SK-N-SH (cell line): ENCODE measurements around the gene ARHGAP5. TPM values are rescaled to one million over a fixed set of nuclear protein-coding genes. Genes with fewer than 3 reads are reported as not detected.
A peak's percentile ranks its signal among the peaks of the same experiment; 100 is the strongest.
"Not testable (repeated sequence)": the region's sequence is repeated elsewhere in the genome, so short reads cannot be mapped to it uniquely, and the experiment has no call there.

ENCODE experiments used
- CTCF ChIA-PET: fragments of 300-600, 350-600 bp; formaldehyde crosslinking; extraction: SDS; loops from one replicate; lab custom pipeline; 2021; lab: Yijun Ruan, JAX
- POLR2A ChIA-PET: fragments of 350-600 bp; sonication (Branson Sonifier 250); formaldehyde crosslinking; extraction: SDS; loops from one replicate; lab custom pipeline; 2020; ENCODE audit warnings: antibody characterized with exemption, inconsistent platforms; lab: Yijun Ruan, JAX
- DNase-seq: peaks from one replicate; pipeline ENCODE4 v3.0.0; 2012
- H2AFZ ChIP-seq: fragments of 200-600 bp; sonication (generic); 2 replicates; pipeline ENCODE4 v1.8.1; 2016; ENCODE audit warnings: antibody characterized with exemption, mild to moderate bottlenecking, low read depth
- H3F3A ChIP-seq: fragments of 200-600 bp; sonication (generic); replicated peaks from 2 replicates; pipeline ENCODE3; 2016; ENCODE audit warnings: antibody characterized with exemption, mild to moderate bottlenecking; ENCODE audit not compliant: insufficient read depth
- H3K27ac ChIP-seq, 2 experiments: fragments of 200-500 bp in 1 of 2; fragments of 200-600 bp in 1 of 2; sonication (Bioruptor generic) in 1 of 2; sonication (generic), shearing (Covaris generic) in 1 of 2; 2 replicates each; pipeline versions ENCODE4 v1.5.1 to v1.6.1; 2014 to 2016; ENCODE audit warnings: low read depth in 2 of 2, inconsistent platforms in 1 of 2, low read length in 1 of 2, mild to moderate bottlenecking in 1 of 2, mixed read lengths in 1 of 2
- H3K27me3 ChIP-seq: fragments of 200-600 bp; sonication (generic), shearing (Covaris generic); 2 replicates; pipeline ENCODE4 v1.6.1; 2016; ENCODE audit warnings: mixed run types; ENCODE audit not compliant: insufficient read depth
- H3K36me3 ChIP-seq, 2 experiments: fragments of 200-500 bp in 1 of 2; fragments of 200-600 bp in 1 of 2; sonication (Bioruptor generic) in 1 of 2; sonication (generic) in 1 of 2; replicated peaks in 1 of 2; 2 replicates each; pipeline versions ENCODE3 to v1.5.1; 2014 to 2016; ENCODE audit warnings: low read length in 1 of 2, mild to moderate bottlenecking in 1 of 2; ENCODE audit not compliant: insufficient read depth in 2 of 2, control insufficient read depth in 1 of 2
- H3K4me1 ChIP-seq, 2 experiments: fragments of 200-500 bp in 1 of 2; fragments of 200-600 bp in 1 of 2; sonication (Bioruptor generic) in 1 of 2; sonication (generic), shearing (Covaris generic) in 1 of 2; 2 replicates each; pipeline versions ENCODE4 v1.5.1 to v1.6.1; 2014 to 2016; ENCODE audit warnings: low read depth in 1 of 2, low read length in 1 of 2, mixed run types in 1 of 2; ENCODE audit not compliant: insufficient read depth in 2 of 2, control insufficient read depth in 1 of 2
- H3K4me2 ChIP-seq: fragments of 200-600 bp; sonication (generic), shearing (Covaris generic); 2 replicates; pipeline ENCODE4 v1.6.1; 2017; ENCODE audit warnings: mixed run types
- H3K4me3 ChIP-seq, 2 experiments: fragments of 200-500 bp in 1 of 2; fragments of 200-600 bp in 1 of 2; sonication (Bioruptor generic) in 1 of 2; sonication (generic), shearing (Covaris generic) in 1 of 2; 2 replicates each; pipeline versions ENCODE4 v1.5.1 to v1.8.1; 2014 to 2016; ENCODE audit warnings: low read depth in 2 of 2, inconsistent platforms in 1 of 2, low read length in 1 of 2, mild to moderate bottlenecking in 1 of 2, mixed read lengths in 1 of 2, moderate library complexity in 1 of 2
- H3K79me2 ChIP-seq: fragments of 200-600 bp; sonication (generic); 2 replicates; pipeline ENCODE4 v1.8.1; 2017; ENCODE audit warnings: mild to moderate bottlenecking; ENCODE audit not compliant: insufficient read depth
- H3K9ac ChIP-seq: fragments of 200-600 bp; sonication (generic); 2 replicates; pipeline ENCODE4 v1.6.1; 2017; ENCODE audit warnings: mixed run types
- H3K9me2 ChIP-seq: fragments of 200-600 bp; sonication (generic); 2 replicates; pipeline ENCODE4 v1.6.1; 2017; ENCODE audit warnings: mixed run types
- H3K9me3 ChIP-seq: fragments of 200-600 bp; sonication (generic); 2 replicates; pipeline ENCODE4 v1.6.1; 2017; ENCODE audit warnings: mixed run types, mild to moderate bottlenecking, moderate library complexity
- H4K20me1 ChIP-seq: fragments of 200-600 bp; sonication (generic); 2 replicates; pipeline ENCODE4 v1.6.1; 2017; ENCODE audit warnings: mild to moderate bottlenecking, mixed run types; ENCODE audit not compliant: insufficient read depth
- FOSL2 ChIP-seq: IDR thresholded peaks from 2 replicates; pipeline ENCODE4 v1.4.0; 2012; ENCODE audit warnings: low read depth, mild to moderate bottlenecking, moderate library complexity, borderline replicate concordance
- GABPA ChIP-seq: IDR thresholded peaks from 2 replicates; pipeline ENCODE4 v1.4.0; 2012; ENCODE audit warnings: low read depth, mild to moderate bottlenecking
- GATA2 ChIP-seq: sonication (generic); formaldehyde crosslinking; IDR thresholded peaks from 2 replicates; pipeline ENCODE4 v1.5.0; 2020; ENCODE audit warnings: mild to moderate bottlenecking, missing genetic modification reagents
- JUND ChIP-seq: IDR thresholded peaks from 2 replicates; pipeline ENCODE4 v1.4.0; 2012
- MAX ChIP-seq: IDR thresholded peaks from 2 replicates; pipeline ENCODE4 v1.4.0; 2012; ENCODE audit warnings: low read depth
- MXI1 ChIP-seq: IDR thresholded peaks from 2 replicates; pipeline ENCODE4 v1.6.1; 2012; ENCODE audit warnings: mild to moderate bottlenecking, low read depth, low read length, improper control_type of control experiment
- NFIC ChIP-seq: IDR thresholded peaks from 2 replicates; pipeline ENCODE4 v1.4.0; 2012; ENCODE audit warnings: borderline replicate concordance
- NRF1 ChIP-seq: IDR thresholded peaks from 2 replicates; pipeline ENCODE4 v1.6.1; 2012; ENCODE audit warnings: low read depth, mild to moderate bottlenecking, low read length
- POLR2AphosphoS5 ChIP-seq: IDR thresholded peaks from 2 replicates; pipeline ENCODE4 v1.6.1; 2012; ENCODE audit warnings: low read depth, low read length
- RCOR1 ChIP-seq: fragments of 150-350 bp; IDR thresholded peaks from 2 replicates; pipeline ENCODE4 v1.6.1; 2017; ENCODE audit warnings: antibody characterized with exemption, low read length
- RFX5 ChIP-seq: IDR thresholded peaks from 2 replicates; pipeline ENCODE4 v1.6.1; 2012; ENCODE audit warnings: mild to moderate bottlenecking, improper control_type of control experiment, low read length
- TCF12 ChIP-seq: IDR thresholded peaks from 2 replicates; pipeline ENCODE4 v1.4.0; 2012
- TEAD4 ChIP-seq: IDR thresholded peaks from 2 replicates; pipeline ENCODE4 v1.4.0; 2012; ENCODE audit warnings: mild to moderate bottlenecking, borderline replicate concordance; ENCODE audit not compliant: insufficient read depth
- USF1 ChIP-seq: IDR thresholded peaks from 2 replicates; pipeline ENCODE4 v1.4.0; 2012; ENCODE audit warnings: low read depth, borderline replicate concordance
- WGBS: methylation state at CpG from one replicate; pipeline ENCODE4 v1.1.6; 2017; ENCODE audit warnings: low lambda C conversion rate; 5-methylcytosine and 5-hydroxymethylcytosine counted together
- polyA plus RNA-seq, 3 experiments: library from polyadenylated mRNA; depleted of rRNA; stranded (reverse); fragments of >200 nt; gene quantifications; 2 replicates each; pipeline ENCODE4 v1.2.3, GENCODE V29; 2012

Gene ARHGAP5
- polyA plus RNA-seq, 1 of the 3 experiments (the other 2 are of a cell fraction), result 7.2 TPM

DNA sequence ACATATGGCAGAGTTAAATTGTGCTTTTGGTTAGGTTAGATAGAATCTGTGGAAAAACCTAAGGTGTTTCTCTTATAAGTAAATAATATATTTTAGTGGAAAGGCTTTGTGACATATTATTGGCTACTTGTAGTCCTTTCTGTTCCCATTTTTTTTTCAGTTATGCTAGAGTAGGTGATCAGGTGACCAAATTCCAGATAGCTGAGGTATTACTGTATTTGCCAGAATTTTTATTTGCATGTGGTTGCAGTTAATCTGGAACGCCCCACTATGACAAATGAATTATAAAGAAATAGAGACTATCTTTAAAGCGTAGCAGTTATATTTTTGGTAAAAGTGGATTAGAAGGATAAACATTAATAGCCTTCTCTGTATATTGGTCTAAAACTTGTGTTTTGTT is 52.0 kb downstream of the ARHGAP5 start:
- Histone ChIP-seq H3K9me3 (no peaks in the 10 kb centered on the region), H3K27me3 (no peaks in the 10 kb centered on the region), H3F3A (peaks cover 14% of the 10 kb centered on the region), H3K4me2 (no peak overlapping the region), H3K9me2 (no peaks in the 10 kb centered on the region), H3K9ac (no peak overlapping the region), H3K4me1 (peaks cover 0 to 13% of the 10 kb centered on the region in 2 experiments; a peak in 2 of 4 replicates), H2AFZ (no peak overlapping the region), H3K4me3 (no peak overlapping the region), H4K20me1 (peaks cover 58% of the 10 kb centered on the region), H3K79me2 (peaks cover 99% of the 10 kb centered on the region), H3K27ac (peak overlapping the region in 1 of 2 experiments; percentile 47; a peak in 2 of 4 replicates), H3K36me3 (peaks cover 7 to 32% of the 10 kb centered on the region in 2 experiments)
- WGBS, result 65% methylated on average over 2 of the region's 2 CpGs
- TF ChIP-seq RFX5 (no peak), TCF12 (peak; percentile 38; the same call in 1 of the 2 replicates), GATA2 (no peak), RCOR1 (no peak), GABPA (no peak), MAX (no peak), USF1 (peak; percentile 60; the same call in 1 of the 2 replicates), NFIC (no peak; the same call in 1 of the 2 replicates), NRF1 (no peak), FOSL2 (no peak), TEAD4 (no peak), POLR2AphosphoS5 (no peak), MXI1 (no peak), JUND (no peak)
- POLR2A ChIA-PET, result no interaction called here
- no peak for DNase-seq
- CTCF ChIA-PET, result no interaction called here

- Histone ChIP-seq H3K79me2 (peaks cover 99% of the 10 kb centered on the region), H4K20me1 (peaks cover 49% of the 10 kb centered on the region)
- CTCF ChIA-PET, result not testable (repeated sequence)
These were observed 54.6 kb downstream of the ARHGAP5 start for GRCh38 chr14:32131689-32132088.

More at GRCh38 chr14:32131689-32132088, 54.6 kb downstream of the ARHGAP5 start:
- peaks cover 2 to 47% of the 10 kb centered on the region in 2 experiments for H3K36me3 ChIP-seq
- H3K9me3 ChIP-seq, H3K27ac ChIP-seq, DNase-seq, POLR2A ChIA-PET, H3K27me3 ChIP-seq, H3K9ac ChIP-seq, H3K4me3 ChIP-seq, H3K4me2 ChIP-seq, H2AFZ ChIP-seq, H3K9me2 ChIP-seq: not testable (repeated sequence)
- H3K4me1 ChIP-seq, result peaks cover 0 to 24% of the 10 kb centered on the region in 2 experiments; a peak in 2 of 4 replicates
- 100% methylated on average over 5 of the region's 5 CpGs for WGBS
- peaks cover 37% of the 10 kb centered on the region for H3F3A ChIP-seq
